Measurements from ENCODE around the gene VWC2.

VWC2 gene

GRCh38 chr7:49800031-49800430 is 26.6 kb downstream of the VWC2 start:
- H3K36me3 Mint-ChIP-seq (ENCODE audit: low read depth) = peaks cover 12% of the 10 kb centered on the region
- peaks cover 28% of the 10 kb centered on the region for H3K27me3 Mint-ChIP-seq (ENCODE audit: low read depth)
- H3K4me3 Mint-ChIP-seq = no peak overlapping the region
- peaks cover 5% of the 10 kb centered on the region for H3K4me1 Mint-ChIP-seq
- no peaks in the 10 kb centered on the region for H3K9me3 Mint-ChIP-seq
- H3K27ac Mint-ChIP-seq = peak overlapping the region in 1 of 3 experiments; percentile 67
- no peak for TF ChIP-seq CTCF (IDR thresholded peaks at IDR 0.05; ENCODE audit: unreplicated experiment in 3 of 3)

GRCh38 chr7:49802600-49802999 is 29.2 kb downstream of the VWC2 start:
- Mint-ChIP-seq H3K27ac (no peak overlapping the region), H3K27me3 (ENCODE audit: low read depth) (peaks cover 23% of the 10 kb centered on the region), H3K36me3 (ENCODE audit: low read depth) (peaks cover 12% of the 10 kb centered on the region), H3K4me1 (peaks cover 16% of the 10 kb centered on the region), H3K9me3 (no peaks in the 10 kb centered on the region), H3K4me3 (no peak overlapping the region)
- no peak for TF ChIP-seq CTCF (IDR thresholded peaks at IDR 0.05; ENCODE audit: unreplicated experiment in 3 of 3)

- H3K36me3 Mint-ChIP-seq (ENCODE audit: low read depth) = peaks cover 12% of the 10 kb centered on the region
- no peak overlapping the region for H3K4me3 Mint-ChIP-seq
- no peak overlapping the region for H3K27ac Mint-ChIP-seq
- peaks cover 20% of the 10 kb centered on the region for H3K27me3 Mint-ChIP-seq (ENCODE audit: low read depth)
- H3K4me1 Mint-ChIP-seq = peaks cover 16% of the 10 kb centered on the region
- H3K9me3 Mint-ChIP-seq = no peaks in the 10 kb centered on the region
- no peak for TF ChIP-seq CTCF (IDR thresholded peaks at IDR 0.05; ENCODE audit: unreplicated experiment in 3 of 3)
Measured at GRCh38 chr7:49803812-49804211, 30.4 kb downstream of the VWC2 start.

GRCh38 chr7:49805371-49806007 is 32.1 kb downstream of the VWC2 start:
- peaks cover 12% of the 10 kb centered on the region for H3K36me3 Mint-ChIP-seq (ENCODE audit: low read depth)
- peaks cover 18% of the 10 kb centered on the region for H3K27me3 Mint-ChIP-seq (ENCODE audit: low read depth)
- TF ChIP-seq CTCF (IDR thresholded peaks at IDR 0.05; ENCODE audit: unreplicated experiment in 3 of 3) = no peak
- H3K4me1 Mint-ChIP-seq = peaks cover 13% of the 10 kb centered on the region
- H3K4me3 Mint-ChIP-seq = no peak overlapping the region
- H3K9me3 Mint-ChIP-seq = no peaks in the 10 kb centered on the region
- H3K27ac Mint-ChIP-seq = peak overlapping the region in 1 of 3 experiments; percentile 85

- Mint-ChIP-seq H3K4me3 (no peak overlapping the region), H3K36me3 (ENCODE audit: low read depth) (no peaks in the 10 kb centered on the region), H3K27me3 (ENCODE audit: low read depth) (peaks cover 4% of the 10 kb centered on the region), H3K27ac (no peak overlapping the region), H3K4me1 (peaks cover 8% of the 10 kb centered on the region), H3K9me3 (no peaks in the 10 kb centered on the region)
- TF ChIP-seq CTCF (IDR thresholded peaks at IDR 0.05; ENCODE audit: unreplicated experiment in 3 of 3) = no peak
Measured at GRCh38 chr7:49812534-49812933, 39.1 kb downstream of the VWC2 start.

- Mint-ChIP-seq H3K27ac (peak overlapping the region in 1 of 3 experiments; percentile 56), H3K9me3 (no peaks in the 10 kb centered on the region), H3K4me1 (peaks cover 17% of the 10 kb centered on the region), H3K4me3 (no peak overlapping the region), H3K27me3 (ENCODE audit: low read depth) (peaks cover 14% of the 10 kb centered on the region), H3K36me3 (ENCODE audit: low read depth) (no peaks in the 10 kb centered on the region)
- TF ChIP-seq CTCF (IDR thresholded peaks at IDR 0.05; ENCODE audit: unreplicated experiment in 3 of 3) = no peak
Measured at GRCh38 chr7:49817279-49817678, 43.8 kb downstream of the VWC2 start.
